ENCODE data around the gene DCXR.

DNA sequence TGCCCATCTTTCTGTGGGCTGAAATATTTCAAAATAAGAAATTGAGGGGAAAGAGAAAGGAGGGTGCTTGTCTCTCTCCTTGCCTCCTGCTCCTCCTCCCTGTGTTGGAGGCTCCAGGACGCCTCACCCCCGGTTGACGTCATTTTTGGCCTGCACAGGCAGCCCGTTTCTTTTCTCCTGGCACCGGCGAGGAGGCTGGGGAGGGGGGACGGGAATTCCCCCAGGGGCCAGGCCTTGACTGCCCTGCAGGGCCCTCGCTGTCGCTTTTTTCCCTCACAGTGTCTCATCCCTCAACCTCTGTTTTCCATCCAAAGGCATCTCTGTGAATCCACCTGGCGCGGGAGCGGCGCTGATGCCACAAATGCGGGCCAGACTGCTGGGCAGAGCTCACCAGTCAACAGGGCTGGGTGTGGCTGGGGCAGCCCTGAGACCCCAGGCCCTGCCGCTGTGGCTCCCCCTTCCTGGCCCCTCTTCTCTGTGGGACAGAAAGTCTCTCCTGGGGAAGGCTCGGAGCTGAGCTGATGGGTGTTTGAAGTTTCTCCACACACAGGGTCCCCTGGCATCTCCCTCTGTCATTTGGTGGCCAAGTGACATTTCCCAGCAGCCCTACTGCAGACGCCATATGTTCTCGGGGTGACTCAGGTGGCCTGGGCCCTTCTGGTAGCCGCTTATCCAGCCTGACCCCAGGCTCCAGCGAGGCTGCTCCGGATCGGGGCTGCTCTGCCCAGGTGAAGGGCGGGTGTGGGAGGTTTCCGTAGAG is 30.8 kb downstream of the DCXR start:
- TF ChIP-seq, protein P1, sequence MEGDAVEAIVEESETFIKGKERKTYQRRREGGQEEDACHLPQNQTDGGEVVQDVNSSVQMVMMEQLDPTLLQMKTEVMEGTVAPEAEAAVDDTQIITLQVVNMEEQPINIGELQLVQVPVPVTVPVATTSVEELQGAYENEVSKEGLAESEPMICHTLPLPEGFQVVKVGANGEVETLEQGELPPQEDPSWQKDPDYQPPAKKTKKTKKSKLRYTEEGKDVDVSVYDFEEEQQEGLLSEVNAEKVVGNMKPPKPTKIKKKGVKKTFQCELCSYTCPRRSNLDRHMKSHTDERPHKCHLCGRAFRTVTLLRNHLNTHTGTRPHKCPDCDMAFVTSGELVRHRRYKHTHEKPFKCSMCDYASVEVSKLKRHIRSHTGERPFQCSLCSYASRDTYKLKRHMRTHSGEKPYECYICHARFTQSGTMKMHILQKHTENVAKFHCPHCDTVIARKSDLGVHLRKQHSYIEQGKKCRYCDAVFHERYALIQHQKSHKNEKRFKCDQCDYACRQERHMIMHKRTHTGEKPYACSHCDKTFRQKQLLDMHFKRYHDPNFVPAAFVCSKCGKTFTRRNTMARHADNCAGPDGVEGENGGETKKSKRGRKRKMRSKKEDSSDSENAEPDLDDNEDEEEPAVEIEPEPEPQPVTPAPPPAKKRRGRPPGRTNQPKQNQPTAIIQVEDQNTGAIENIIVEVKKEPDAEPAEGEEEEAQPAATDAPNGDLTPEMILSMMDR (IDR thresholded peaks at IDR 0.05) = no peak
- TF ChIP-seq POLR2A (IDR thresholded peaks at IDR 0.05) = no peak
